ENCODE results near the gene EGFLAM. TPM values are rescaled to one million over a fixed set of nuclear protein-coding genes. Genes with fewer than 3 reads are reported as not detected.

The EGFLAM gene
- total RNA-seq, 1 experiment from 2014 or later = 1.1 TPM

GRCh38 chr5:38237681-38238080, 20.7 kb upstream of the EGFLAM start (continued):
- TF ChIP-seq, protein P1, sequence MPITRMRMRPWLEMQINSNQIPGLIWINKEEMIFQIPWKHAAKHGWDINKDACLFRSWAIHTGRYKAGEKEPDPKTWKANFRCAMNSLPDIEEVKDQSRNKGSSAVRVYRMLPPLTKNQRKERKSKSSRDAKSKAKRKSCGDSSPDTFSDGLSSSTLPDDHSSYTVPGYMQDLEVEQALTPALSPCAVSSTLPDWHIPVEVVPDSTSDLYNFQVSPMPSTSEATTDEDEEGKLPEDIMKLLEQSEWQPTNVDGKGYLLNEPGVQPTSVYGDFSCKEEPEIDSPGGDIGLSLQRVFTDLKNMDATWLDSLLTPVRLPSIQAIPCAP (CRISPR knock-in tag; IDR thresholded peaks at IDR 0.05) = no peak
- TF ChIP-seq SP1 (CRISPR knock-in tag; conservative IDR thresholded peaks at IDR 0.05) (no peak), ATF1 (CRISPR knock-in tag; IDR thresholded peaks at IDR 0.05) (no peak), TEAD4 (CRISPR knock-in tag; IDR thresholded peaks at IDR 0.05) (no peak), NR3C1 (CRISPR knock-in tag; conservative IDR thresholded peaks at IDR 0.05; ENCODE audit: low read depth) (no peak), ESRRA (CRISPR knock-in tag; IDR thresholded peaks at IDR 0.05; ENCODE audit: borderline replicate concordance) (no peak), ARID4B (CRISPR knock-in tag; IDR thresholded peaks at IDR 0.05; ENCODE audit: borderline replicate concordance) (no peak), IRF2 (CRISPR knock-in tag; IDR thresholded peaks at IDR 0.05; ENCODE audit: borderline replicate concordance, low read depth) (no peak), MYBL2 (CRISPR knock-in tag; IDR thresholded peaks at IDR 0.05) (no peak)
- TF ChIP-seq, protein P2, sequence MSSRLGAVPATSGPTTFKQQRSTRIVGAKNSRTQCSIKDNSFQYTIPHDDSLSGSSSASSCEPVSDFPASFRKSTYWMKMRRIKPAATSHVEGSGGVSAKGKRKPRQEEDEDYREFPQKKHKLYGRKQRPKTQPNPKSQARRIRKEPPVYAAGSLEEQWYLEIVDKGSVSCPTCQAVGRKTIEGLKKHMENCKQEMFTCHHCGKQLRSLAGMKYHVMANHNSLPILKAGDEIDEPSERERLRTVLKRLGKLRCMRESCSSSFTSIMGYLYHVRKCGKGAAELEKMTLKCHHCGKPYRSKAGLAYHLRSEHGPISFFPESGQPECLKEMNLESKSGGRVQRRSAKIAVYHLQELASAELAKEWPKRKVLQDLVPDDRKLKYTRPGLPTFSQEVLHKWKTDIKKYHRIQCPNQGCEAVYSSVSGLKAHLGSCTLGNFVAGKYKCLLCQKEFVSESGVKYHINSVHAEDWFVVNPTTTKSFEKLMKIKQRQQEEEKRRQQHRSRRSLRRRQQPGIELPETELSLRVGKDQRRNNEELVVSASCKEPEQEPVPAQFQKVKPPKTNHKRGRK (CRISPR knock-in tag; IDR thresholded peaks at IDR 0.05; ENCODE audit: borderline replicate concordance) = no peak

DNA sequence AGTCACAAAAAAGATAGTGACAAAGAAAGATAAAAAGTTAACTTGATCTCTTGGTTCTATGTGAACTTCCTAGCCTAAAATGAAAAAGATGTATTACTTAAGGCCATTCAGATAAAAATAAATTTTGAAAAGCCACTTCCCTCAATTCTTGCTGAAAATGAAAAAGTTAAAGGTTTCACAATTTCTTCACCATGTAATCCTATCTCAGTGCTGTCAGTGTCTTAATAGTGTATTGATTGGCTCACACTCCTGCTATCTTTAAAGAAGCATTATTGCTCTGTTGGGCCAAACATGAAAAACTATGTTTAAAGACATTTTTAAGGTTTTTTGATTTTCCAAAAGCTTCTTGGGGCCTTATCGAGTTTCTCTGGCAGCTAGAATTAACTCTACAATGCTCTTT, 18.1 kb upstream of the EGFLAM start:
- POLR2A ChIA-PET = no interaction called here
- no peak overlapping the region for H3K4me3 Mint-ChIP-seq
- H3K27ac Mint-ChIP-seq = no peak overlapping the region
- DNase-seq (ENCODE audit: low spot score) (no peak), ATAC-seq (no peak)
- peaks cover 12% of the 10 kb centered on the region for H3K9me3 Mint-ChIP-seq
- H3K4me1 Mint-ChIP-seq = no peaks in the 10 kb centered on the region
- peaks cover 8% of the 10 kb centered on the region for H3K36me3 Mint-ChIP-seq
- TF ChIP-seq ETV6 (CRISPR knock-in tag; IDR thresholded peaks at IDR 0.05) = no peak
- TF ChIP-seq ARID4B (CRISPR knock-in tag; IDR thresholded peaks at IDR 0.05; ENCODE audit: borderline replicate concordance) = no peak
- no peak for TF ChIP-seq ZNF423 (CRISPR knock-in tag; IDR thresholded peaks at IDR 0.05)
- TF ChIP-seq, protein P1 (CRISPR knock-in tag; IDR thresholded peaks at IDR 0.05) = no peak
- no peak for TF ChIP-seq ATF2 (CRISPR knock-in tag; IDR thresholded peaks at IDR 0.05; ENCODE audit: borderline replicate concordance, low read depth)
- no peak for TF ChIP-seq OVOL2 (CRISPR knock-in tag; IDR thresholded peaks at IDR 0.05; ENCODE audit: borderline replicate concordance)
- no peak for TF ChIP-seq FOXJ3 (CRISPR knock-in tag; IDR thresholded peaks at IDR 0.05; ENCODE audit: borderline replicate concordance)
- no peak for TF ChIP-seq KAT7 (CRISPR knock-in tag; IDR thresholded peaks at IDR 0.05; ENCODE audit: borderline replicate concordance)
- no peak for TF ChIP-seq RORB (CRISPR knock-in tag; IDR thresholded peaks at IDR 0.05)
- CTCF ChIA-PET = no interaction called here
- no peaks in the 10 kb centered on the region for H3K27me3 Mint-ChIP-seq (ENCODE audit: low read depth)
